PC-3 (cell line): ENCODE data around the gene AGAP1. TPM values are rescaled to one million over a fixed set of nuclear protein-coding genes. Genes with fewer than 3 reads are reported as not detected.

ENCODE experiments used
- ATAC-seq: fragments of 200-7000 bp; cut with Tn5 transposase; 2 replicates; pipeline ENCODE4 v1.9.1; 2020; ENCODE audit warnings: mild to moderate bottlenecking, moderate library complexity
- BruUV-seq: library from RNA; stranded (reverse); fragments of 400-500 nt; replicated peaks from 2 replicates; lab custom pipeline; 2021; lab: Mats Ljungman, UMichigan
- CTCF ChIA-PET: fragments of 300-600 bp; sonication (Branson Sonifier 250); formaldehyde crosslinking; loops from one replicate; lab custom pipeline; 2022; ENCODE audit warnings: antibody characterized with exemption; lab: Charles Lee
- POLR2A ChIA-PET: fragments of 300-600 bp; sonication (Branson Sonifier 250); formaldehyde crosslinking; loops from one replicate; lab custom pipeline; 2022; ENCODE audit warnings: antibody characterized with exemption; ENCODE audit not compliant: unreplicated experiment; lab: Charles Lee
- DNase-seq: peaks from one replicate; pipeline ENCODE4 v3.0.0-alpha.2; 2015
- H2AFZ ChIP-seq: fragments of 300-600 bp; sonication (generic); 2 replicates; pipeline ENCODE4 v1.6.0; 2016; ENCODE audit warnings: antibody characterized with exemption, low read length
- H3F3A ChIP-seq: fragments of 300-600 bp; sonication (generic); one replicate; pipeline ENCODE4 v1.6.0; 2017; ENCODE audit warnings: antibody characterized with exemption, low read length, control low read depth, mild to moderate bottlenecking; ENCODE audit not compliant: unreplicated experiment
- H3K27ac ChIP-seq: fragments of 300-600 bp; sonication (generic); 2 replicates; pipeline ENCODE4 v1.5.1; 2016; ENCODE audit warnings: mild to moderate bottlenecking, low read length
- H3K27me3 ChIP-seq: fragments of 300-600 bp; sonication (generic); 2 replicates; pipeline ENCODE4 v1.6.1; 2016; ENCODE audit warnings: low read length, mixed read lengths
- H3K36me3 ChIP-seq: fragments of 300-600 bp; sonication (generic); 2 replicates; pipeline ENCODE4 v1.6.1; 2016; ENCODE audit warnings: low read depth, mixed run types, low read length, mixed read lengths
- H3K4me1 ChIP-seq: fragments of 300-600 bp; sonication (generic); 2 replicates; pipeline ENCODE4 v1.5.1; 2016; ENCODE audit warnings: low read length; ENCODE audit not compliant: insufficient read depth
- H3K4me2 ChIP-seq: fragments of 300-600 bp; sonication (generic); 2 replicates; pipeline ENCODE4 v1.6.0; 2016; ENCODE audit warnings: low read length
- H3K4me3 ChIP-seq: fragments of 300-600 bp; sonication (generic); 2 replicates; pipeline ENCODE4 v1.5.1; 2016; ENCODE audit warnings: mild to moderate bottlenecking, low read length, mixed read lengths
- H3K79me2 ChIP-seq: fragments of 300-600 bp; sonication (generic); 2 replicates; pipeline ENCODE4 v1.6.1; 2017; ENCODE audit warnings: low read length, mixed read lengths
- H3K9ac ChIP-seq: fragments of 300-600 bp; sonication (generic); 2 replicates; pipeline ENCODE4 v1.6.0; 2016; ENCODE audit warnings: mild to moderate bottlenecking, low read length
- H3K9me2 ChIP-seq: fragments of 300-600 bp; sonication (generic); replicated peaks from 2 replicates; pipeline ENCODE4 v1.6.1; 2016; ENCODE audit warnings: mixed run types, low read length, mixed read lengths
- H3K9me3 ChIP-seq: fragments of 300-600 bp; sonication (generic); 2 replicates; pipeline ENCODE4 v1.6.1; 2016; ENCODE audit warnings: low read length, mixed read lengths
- H4K20me1 ChIP-seq: fragments of 300-600 bp; sonication (generic); 2 replicates; pipeline ENCODE4 v1.6.1; 2016; ENCODE audit warnings: low read length, mixed read lengths
- EZH2 ChIP-seq: fragments of 300-600 bp; sonication (generic); IDR thresholded peaks from one replicate; pipeline ENCODE4 v1.6.1; 2017; ENCODE audit warnings: antibody characterized with exemption, mild to moderate bottlenecking, low read length; ENCODE audit not compliant: unreplicated experiment
- EZH2phosphoT487 ChIP-seq: fragments of 300-600 bp; sonication (generic); IDR thresholded peaks from 2 replicates; pipeline ENCODE4 v1.6.1; 2018; ENCODE audit warnings: mild to moderate bottlenecking, antibody characterized with exemption, low read length, borderline replicate concordance
- intact Hi-C: fragments of 100-400 bp; cut with micrococcal nuclease; formaldehyde crosslinking; loops from 2 replicates; pipeline ENCODE4 v1.9.0; 2023
- total RNA-seq: library from RNA; depleted of rRNA; stranded (reverse); fragments of >200 nt; gene quantifications from 2 replicates; pipeline ENCODE4 v1.2.3, GENCODE V29; 2014
- TF ChIP-seq, protein P1 (sequence below): fragments of 300-600 bp; sonication (generic); conservative IDR thresholded peaks from 2 replicates; pipeline ENCODE4 v1.5.1; 2017; ENCODE audit warnings: antibody characterized with exemption, low read depth, mild to moderate bottlenecking, low read length

AGAP1 gene
- total RNA-seq, 1 experiment from 2014 or later, result 31.0 TPM

DNA sequence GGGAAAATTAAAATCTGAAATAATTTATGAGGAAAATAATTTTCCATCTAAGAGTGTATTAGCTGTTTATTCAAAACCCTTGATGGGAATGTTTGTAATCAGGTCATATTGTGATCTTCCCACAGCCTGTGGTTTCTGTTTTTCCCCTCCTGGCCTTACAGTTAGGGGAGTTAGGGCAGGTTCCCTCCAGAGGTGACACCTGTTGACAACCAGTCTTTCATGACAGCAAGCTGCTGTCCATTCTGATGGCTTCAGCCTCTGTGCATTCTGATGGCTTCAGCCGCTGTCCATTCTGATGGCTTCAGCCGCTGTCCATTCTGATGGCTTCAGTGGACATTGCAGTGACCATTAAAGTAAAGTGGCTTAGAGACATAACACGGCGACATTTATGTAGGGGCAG, 346.1 kb downstream of the AGAP1 start:
- Histone ChIP-seq H3K27ac (no peak overlapping the region), H3K4me2 (no peak overlapping the region), H3F3A (no peaks in the 10 kb centered on the region), H3K9ac (no peak overlapping the region), H3K4me1 (peaks cover 8% of the 10 kb centered on the region; the same call in 1 of the 2 replicates), H3K36me3 (peaks cover 3% of the 10 kb centered on the region; the same call in 1 of the 2 replicates), H3K9me3 (no peaks in the 10 kb centered on the region), H3K79me2 (no peaks in the 10 kb centered on the region), H2AFZ (no peak overlapping the region), H3K27me3 (no peaks in the 10 kb centered on the region), H3K4me3 (no peak overlapping the region), H4K20me1 (no peaks in the 10 kb centered on the region), H3K9me2 (no peaks in the 10 kb centered on the region)
- no TSS peak for BruUV-seq
- DNase-seq (no peak), ATAC-seq (no peak)
- ChIA-PET CTCF (no interaction called here), POLR2A (no interaction called here)
- intact Hi-C loops, result no loop called here
- TF ChIP-seq EZH2phosphoT487, result no peak
- no peak for TF ChIP-seq EZH2
- TF ChIP-seq, protein P1, sequence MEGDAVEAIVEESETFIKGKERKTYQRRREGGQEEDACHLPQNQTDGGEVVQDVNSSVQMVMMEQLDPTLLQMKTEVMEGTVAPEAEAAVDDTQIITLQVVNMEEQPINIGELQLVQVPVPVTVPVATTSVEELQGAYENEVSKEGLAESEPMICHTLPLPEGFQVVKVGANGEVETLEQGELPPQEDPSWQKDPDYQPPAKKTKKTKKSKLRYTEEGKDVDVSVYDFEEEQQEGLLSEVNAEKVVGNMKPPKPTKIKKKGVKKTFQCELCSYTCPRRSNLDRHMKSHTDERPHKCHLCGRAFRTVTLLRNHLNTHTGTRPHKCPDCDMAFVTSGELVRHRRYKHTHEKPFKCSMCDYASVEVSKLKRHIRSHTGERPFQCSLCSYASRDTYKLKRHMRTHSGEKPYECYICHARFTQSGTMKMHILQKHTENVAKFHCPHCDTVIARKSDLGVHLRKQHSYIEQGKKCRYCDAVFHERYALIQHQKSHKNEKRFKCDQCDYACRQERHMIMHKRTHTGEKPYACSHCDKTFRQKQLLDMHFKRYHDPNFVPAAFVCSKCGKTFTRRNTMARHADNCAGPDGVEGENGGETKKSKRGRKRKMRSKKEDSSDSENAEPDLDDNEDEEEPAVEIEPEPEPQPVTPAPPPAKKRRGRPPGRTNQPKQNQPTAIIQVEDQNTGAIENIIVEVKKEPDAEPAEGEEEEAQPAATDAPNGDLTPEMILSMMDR, result no peak

- H3K9ac ChIP-seq, result no peak overlapping the region
- H3K4me2 ChIP-seq, result no peak overlapping the region
- CTCF ChIA-PET, result no interaction called here
- no peaks in the 10 kb centered on the region for H3K4me1 ChIP-seq
- no peaks in the 10 kb centered on the region for H4K20me1 ChIP-seq
- H3F3A ChIP-seq, result no peaks in the 10 kb centered on the region
- ATAC-seq, result no peak
- no peak for DNase-seq
- no peaks in the 10 kb centered on the region for H3K9me2 ChIP-seq
- H3K36me3 ChIP-seq, result peaks cover 3% of the 10 kb centered on the region; the same call in 1 of the 2 replicates
- no peaks in the 10 kb centered on the region for H3K79me2 ChIP-seq
- TF ChIP-seq EZH2 (no peak), EZH2phosphoT487 (no peak)
- TF ChIP-seq, protein P1, result no peak
- H3K4me3 ChIP-seq, result no peak overlapping the region
- H3K27me3 ChIP-seq, result no peaks in the 10 kb centered on the region
- H3K27ac ChIP-seq, result no peak overlapping the region
- intact Hi-C loops, result no loop called here
- no peak overlapping the region for H2AFZ ChIP-seq
- POLR2A ChIA-PET, result no interaction called here
- H3K9me3 ChIP-seq, result no peaks in the 10 kb centered on the region
- BruUV-seq, result no TSS peak
Measured at GRCh38 chr2:235841863-235842262, 348.0 kb downstream of the AGAP1 start.

- no peak overlapping the region for H3K27ac ChIP-seq
- no peak overlapping the region for H3K4me3 ChIP-seq
- no peak overlapping the region for H2AFZ ChIP-seq
- peaks cover 3% of the 10 kb centered on the region; the same call in 1 of the 2 replicates for H3K36me3 ChIP-seq
- H3K9me2 ChIP-seq, result no peaks in the 10 kb centered on the region
- H3K79me2 ChIP-seq, result no peaks in the 10 kb centered on the region
- no peak for TF ChIP-seq EZH2phosphoT487
- TF ChIP-seq EZH2, result no peak
- TF ChIP-seq, protein P1, result no peak
- H4K20me1 ChIP-seq, result no peaks in the 10 kb centered on the region
- no peaks in the 10 kb centered on the region for H3K4me1 ChIP-seq
- ATAC-seq (no peak), DNase-seq (no peak)
- H3F3A ChIP-seq, result no peaks in the 10 kb centered on the region
- POLR2A ChIA-PET, result no interaction called here
- H3K27me3 ChIP-seq, result no peaks in the 10 kb centered on the region
- BruUV-seq, result no TSS peak
- CTCF ChIA-PET, result no interaction called here
- H3K9me3 ChIP-seq, result no peaks in the 10 kb centered on the region
- H3K9ac ChIP-seq, result no peak overlapping the region
- intact Hi-C loops, result no loop called here
- H3K4me2 ChIP-seq, result no peak overlapping the region
Measured at GRCh38 chr2:235842941-235843340, 349.1 kb downstream of the AGAP1 start.
